HEK293 (cell line): ENCODE results near the gene PTPRN2.

ENCODE experiments used
- ATF2 ChIP-seq: fragments of 450-650 bp; formaldehyde crosslinking; IDR thresholded peaks from 2 replicates; pipeline ENCODE4 v1.5.1; 2016; ENCODE audit warnings: missing biosample characterization, missing genetic modification characterization, low read depth
- CTCF ChIP-seq: fragments of 450-650 bp; formaldehyde crosslinking; IDR thresholded peaks from 2 replicates; pipeline ENCODE4 v1.5.1; 2016; ENCODE audit warnings: missing biosample characterization, missing genetic modification characterization
- GLI2 ChIP-seq: fragments of 450-650 bp; formaldehyde crosslinking; IDR thresholded peaks from 2 replicates; pipeline ENCODE4; 2017; ENCODE audit warnings: missing biosample characterization, missing genetic modification characterization, low read depth, borderline replicate concordance
- RBAK ChIP-seq: fragments of 450-650 bp; formaldehyde crosslinking; IDR thresholded peaks from 2 replicates; pipeline ENCODE4 v1.5.1; 2016; ENCODE audit warnings: missing biosample characterization, missing genetic modification characterization
- SCRT1 ChIP-seq: fragments of 450-650 bp; formaldehyde crosslinking; IDR thresholded peaks from 2 replicates; pipeline ENCODE4 v1.5.1; 2016; ENCODE audit warnings: missing biosample characterization, missing genetic modification characterization, borderline replicate concordance
- ZFP3 ChIP-seq: fragments of 450-650 bp; formaldehyde crosslinking; IDR thresholded peaks from 2 replicates; pipeline ENCODE4 v1.5.1; 2016; ENCODE audit warnings: low read depth, missing biosample characterization, missing genetic modification characterization
- ZNF121 ChIP-seq: fragments of 450-650 bp; formaldehyde crosslinking; IDR thresholded peaks from 2 replicates; pipeline ENCODE4 v1.5.1; 2016; ENCODE audit warnings: missing biosample characterization, missing genetic modification characterization
- ZNF426 ChIP-seq: fragments of 450-650 bp; formaldehyde crosslinking; IDR thresholded peaks from 2 replicates; pipeline ENCODE4 v1.5.1; 2017; ENCODE audit warnings: missing biosample characterization, missing genetic modification characterization, mild to moderate bottlenecking, inconsistent platforms, moderate library complexity
- ZNF548 ChIP-seq: fragments of 450-650 bp; formaldehyde crosslinking; IDR thresholded peaks from 2 replicates; pipeline ENCODE4 v1.5.1; 2016; ENCODE audit warnings: missing biosample characterization, missing genetic modification characterization
- ZNF654 ChIP-seq: fragments of 450-650 bp; formaldehyde crosslinking; IDR thresholded peaks from 2 replicates; pipeline ENCODE4 v1.5.1; 2016; ENCODE audit warnings: low read depth, missing biosample characterization, missing genetic modification characterization
- ZNF677 ChIP-seq: fragments of 450-650 bp; IDR thresholded peaks from 2 replicates; pipeline ENCODE4 v1.5.0; 2018; ENCODE audit warnings: missing biosample characterization, mild to moderate bottlenecking, missing genetic modification characterization, moderate library complexity
- ZSCAN16 ChIP-seq: fragments of 450-650 bp; formaldehyde crosslinking; IDR thresholded peaks from 2 replicates; pipeline ENCODE4 v1.5.1; 2016; ENCODE audit warnings: missing biosample characterization, missing genetic modification characterization

GRCh38 chr7:157709531-157710251 is 877.9 kb downstream of the PTPRN2 start:
- TF ChIP-seq RBAK (tag by site-specific recombination), result no peak
- no peak for TF ChIP-seq GLI2 (tag by site-specific recombination)
- TF ChIP-seq CTCF, result no peak
- TF ChIP-seq ZNF121 (tag by site-specific recombination), result no peak
- no peak for TF ChIP-seq ZNF426
- TF ChIP-seq ZSCAN16 (tag by site-specific recombination), result no peak
- no peak for TF ChIP-seq ZNF548
- TF ChIP-seq ZNF677 (tag by site-specific recombination), result no peak
- TF ChIP-seq ZFP3 (tag by site-specific recombination), result no peak
- TF ChIP-seq SCRT1 (tag by site-specific recombination), result no peak
- TF ChIP-seq ATF2, result no peak
- TF ChIP-seq ZNF654, result no peak
